Activated CD8-positive, alpha-beta T cell treated with anti-CD3 and anti-CD28 coated beads for 36 hours (primary cell): ENCODE measurements around the gene SVBP. TPM values are rescaled to one million over a fixed set of nuclear protein-coding genes. Genes with fewer than 3 reads are reported as not detected.
"Not testable (repeated sequence)": the region's sequence is repeated elsewhere in the genome, so short reads cannot be mapped to it uniquely, and the experiment has no call there.

ENCODE experiments used
- ATAC-seq: fragments of 200-7000 bp; cut with Tn5 transposase; one replicate; pipeline ENCODE4 v1.10.0; 2021; ENCODE audit warnings: mild to moderate bottlenecking, moderate library complexity
- CTCF ChIA-PET: fragments of 350-600 bp; sonication (Branson Sonifier 250); formaldehyde crosslinking; loops from one replicate; lab custom pipeline; 2021; ENCODE audit warnings: antibody characterized with exemption; lab: Charles Lee
- POLR2A ChIA-PET: fragments of 350-600 bp; sonication (Branson Sonifier 250); formaldehyde crosslinking; loops from one replicate; lab custom pipeline; 2021; ENCODE audit warnings: antibody characterized with exemption; lab: Charles Lee
- DNase-seq: peaks from one replicate; pipeline ENCODE4 v3.0.0-alpha.2; 2020
- H3K27ac Mint-ChIP-seq: one replicate; pipeline ENCODE4 v1.8.0; 2021; ENCODE audit warnings: mild to moderate bottlenecking, mixed read lengths
- H3K27me3 Mint-ChIP-seq: one replicate; pipeline ENCODE4 v1.8.0; 2021; ENCODE audit warnings: mixed read lengths
- H3K36me3 Mint-ChIP-seq: one replicate; pipeline ENCODE4 v1.8.0; 2021; ENCODE audit warnings: low read depth, mixed read lengths
- H3K4me1 Mint-ChIP-seq: one replicate; pipeline ENCODE4 v1.8.0; 2021; ENCODE audit warnings: low read depth, mixed read lengths
- H3K4me3 Mint-ChIP-seq: one replicate; pipeline ENCODE4 v1.8.0; 2021; ENCODE audit warnings: mild to moderate bottlenecking, moderate library complexity, mixed read lengths
- H3K9me3 Mint-ChIP-seq: one replicate; pipeline ENCODE4 v1.8.0; 2021; ENCODE audit warnings: mixed read lengths
- intact Hi-C: fragments of 100-400 bp; cut with micrococcal nuclease; formaldehyde crosslinking; loops from one replicate; pipeline ENCODE4 v1.10.0; 2022
- total RNA-seq, 2 experiments: library from RNA; stranded (reverse); gene quantifications; one replicate each; pipeline ENCODE4 v1.2.3, GENCODE V29; 2021
- TF ChIP-seq, protein P1 (sequence below): fragments of 200-600 bp; IDR thresholded peaks from one replicate; pipeline ENCODE4 v1.8.0; 2022; ENCODE audit warnings: antibody characterized with exemption, mild to moderate bottlenecking

SVBP gene, protein sequence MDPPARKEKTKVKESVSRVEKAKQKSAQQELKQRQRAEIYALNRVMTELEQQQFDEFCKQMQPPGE
- total RNA-seq = 10 to 100 TPM; 12.2 to 14.3 TPM

DNA sequence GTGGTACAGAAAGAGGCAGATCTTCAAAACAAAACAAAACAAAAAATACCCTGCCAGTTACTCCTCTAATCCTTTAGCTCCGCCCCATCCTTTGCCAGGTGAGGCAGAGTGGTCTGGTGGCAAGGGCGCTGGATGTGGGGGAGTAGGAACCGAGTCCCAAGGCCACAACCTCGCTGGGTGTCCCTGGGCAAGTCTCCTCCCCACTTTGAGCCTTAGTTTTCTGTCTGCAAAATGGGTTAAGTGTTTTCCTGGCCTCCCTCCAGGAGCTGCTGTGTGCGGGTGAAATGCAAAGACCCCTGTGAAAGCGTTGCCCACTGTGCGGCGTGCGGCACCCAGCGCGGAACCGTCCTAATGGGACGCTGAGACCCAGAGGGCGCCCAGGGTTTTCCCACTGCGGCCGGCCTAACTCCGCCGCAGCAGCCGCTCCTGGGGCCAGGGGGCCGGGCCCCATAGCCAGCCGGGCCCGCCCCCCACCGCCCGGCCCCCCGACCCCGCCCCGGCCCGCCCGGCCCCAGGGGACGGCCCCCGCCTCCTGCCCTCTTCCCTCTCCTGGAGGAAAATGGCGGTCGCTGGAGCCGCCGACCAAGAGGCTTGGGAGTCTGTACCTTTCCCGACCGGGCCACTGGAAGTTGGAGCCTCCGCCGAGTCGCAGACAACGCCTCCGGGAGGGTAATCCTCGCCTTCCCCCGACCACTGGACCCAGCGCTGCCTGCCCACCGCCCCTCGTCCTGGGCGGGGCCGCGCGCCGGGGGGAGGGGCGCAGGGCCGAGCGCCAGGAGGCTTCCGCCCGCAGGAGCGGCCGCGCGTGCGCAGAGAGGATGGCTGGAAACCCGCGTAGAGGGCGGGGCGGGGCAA, at the start of gene SVBP, which contains the start of gene ERMAP:
Gene SVBP, minus strand, starts transcription at position 813 of the 855 bp plus-strand sequence. CDS start 853 bp downstream, outside the sequence.
Gene ERMAP, plus strand, starts transcription at position 538 of the 855 bp plus-strand sequence. CDS start 13,327 bp downstream, outside the sequence.
- Mint-ChIP-seq H3K27me3 (no peaks in the 10 kb centered on the region), H3K9me3 (no peaks in the 10 kb centered on the region), H3K36me3 (peaks cover 1% of the 10 kb centered on the region), H3K4me3 (peak within 1 kb of the TSS; percentile 71), H3K27ac (peak within 1 kb of the TSS; percentile 90), H3K4me1 (peaks cover 23% of the 10 kb centered on the region)
- POLR2A ChIA-PET = interaction anchor here (0.8 to 2.6 kb wide), 8 partner anchors 16 to 158 kb away, joined by 3 to 11 read pairs (median 4); partner anchors contain the start of genes C1orf50, P3H1, PPIH and TMEM269
- TF ChIP-seq, protein P1, sequence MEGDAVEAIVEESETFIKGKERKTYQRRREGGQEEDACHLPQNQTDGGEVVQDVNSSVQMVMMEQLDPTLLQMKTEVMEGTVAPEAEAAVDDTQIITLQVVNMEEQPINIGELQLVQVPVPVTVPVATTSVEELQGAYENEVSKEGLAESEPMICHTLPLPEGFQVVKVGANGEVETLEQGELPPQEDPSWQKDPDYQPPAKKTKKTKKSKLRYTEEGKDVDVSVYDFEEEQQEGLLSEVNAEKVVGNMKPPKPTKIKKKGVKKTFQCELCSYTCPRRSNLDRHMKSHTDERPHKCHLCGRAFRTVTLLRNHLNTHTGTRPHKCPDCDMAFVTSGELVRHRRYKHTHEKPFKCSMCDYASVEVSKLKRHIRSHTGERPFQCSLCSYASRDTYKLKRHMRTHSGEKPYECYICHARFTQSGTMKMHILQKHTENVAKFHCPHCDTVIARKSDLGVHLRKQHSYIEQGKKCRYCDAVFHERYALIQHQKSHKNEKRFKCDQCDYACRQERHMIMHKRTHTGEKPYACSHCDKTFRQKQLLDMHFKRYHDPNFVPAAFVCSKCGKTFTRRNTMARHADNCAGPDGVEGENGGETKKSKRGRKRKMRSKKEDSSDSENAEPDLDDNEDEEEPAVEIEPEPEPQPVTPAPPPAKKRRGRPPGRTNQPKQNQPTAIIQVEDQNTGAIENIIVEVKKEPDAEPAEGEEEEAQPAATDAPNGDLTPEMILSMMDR = no peak
- peak; percentile 93 for DNase-seq
- ATAC-seq = peak; percentile 91
- CTCF ChIA-PET = interaction anchor here (0.8 to 2.4 kb wide), 7 partner anchors 18 to 238 kb away, joined by 3 to 6 read pairs (median 3); partner anchors contain the start of gene ZNF691
- intact Hi-C loops = no loop called here

DNA sequence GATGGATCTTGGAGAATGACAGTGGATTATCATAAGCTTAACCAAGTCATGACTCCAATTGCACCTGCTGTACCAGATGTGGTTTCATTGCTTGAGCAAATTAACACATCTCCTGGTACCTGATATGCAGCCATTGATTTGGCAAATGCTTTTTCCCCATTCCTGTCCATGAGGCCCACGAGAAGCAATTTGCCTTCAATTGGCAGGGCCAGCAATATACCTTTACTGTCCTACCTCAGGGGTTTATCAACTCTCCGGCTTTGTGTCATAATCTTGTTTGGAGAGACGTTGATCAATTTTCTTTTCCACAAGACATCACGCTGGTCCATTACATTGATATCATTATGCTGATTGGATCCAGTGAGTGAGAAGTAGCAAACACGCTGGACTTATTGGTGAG, 49.4 kb upstream of the SVBP start:
- Mint-ChIP-seq H3K4me1 (no peaks in the 10 kb centered on the region), H3K9me3 (no peaks in the 10 kb centered on the region), H3K27me3 (peaks cover 9% of the 10 kb centered on the region), H3K27ac (no peak overlapping the region), H3K36me3 (no peaks in the 10 kb centered on the region), H3K4me3 (no peak overlapping the region)
- ATAC-seq (no peak), DNase-seq (no peak)
- TF ChIP-seq, protein P1 = no peak
- CTCF ChIA-PET = interaction anchor here (1.4 kb wide), 2 partner anchors 20 to 207 kb away, joined by 3 to 4 read pairs; partner anchors contain the start of gene ZNF691
- intact Hi-C loops = no loop called here
- POLR2A ChIA-PET = interaction anchor here (0.7 kb wide), 1 partner anchor 121 kb away, joined by 3 read pairs; no protein-coding TSS in a partner anchor

DNA sequence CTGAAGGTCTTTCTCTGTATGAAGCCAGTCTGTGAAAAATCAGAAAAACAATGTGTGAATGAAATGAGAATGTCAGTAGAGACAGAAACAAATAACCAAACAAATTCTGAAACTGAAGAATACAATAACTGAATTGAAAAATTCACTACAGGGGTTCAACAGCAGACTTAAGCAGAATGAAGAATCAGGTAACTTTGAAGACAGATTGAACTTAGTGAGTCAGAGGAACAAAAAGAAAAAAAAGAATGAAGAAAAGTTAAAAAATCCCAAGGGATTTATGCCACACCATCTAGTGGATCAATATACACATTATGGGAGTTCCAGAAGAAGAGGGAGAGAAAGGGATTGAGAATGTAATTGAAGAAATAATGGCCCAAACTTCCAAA, 43.8 kb upstream of the SVBP start:
- no peak for DNase-seq
- Mint-ChIP-seq H3K27ac (no peak overlapping the region), H3K9me3 (peaks cover 4% of the 10 kb centered on the region), H3K4me3 (no peak overlapping the region), H3K4me1 (no peaks in the 10 kb centered on the region), H3K27me3 (peaks cover 20% of the 10 kb centered on the region), H3K36me3 (no peaks in the 10 kb centered on the region)
- ChIA-PET POLR2A (no interaction called here), CTCF (interaction anchor here (1.1 to 1.2 kb wide), 2 partner anchors 15 to 44 kb away, joined by 3 read pairs; partner anchors contain the start of genes ERMAP and ZNF691)
- no peak for ATAC-seq
- TF ChIP-seq, protein P1 = no peak
- intact Hi-C loops = no loop called here

DNA sequence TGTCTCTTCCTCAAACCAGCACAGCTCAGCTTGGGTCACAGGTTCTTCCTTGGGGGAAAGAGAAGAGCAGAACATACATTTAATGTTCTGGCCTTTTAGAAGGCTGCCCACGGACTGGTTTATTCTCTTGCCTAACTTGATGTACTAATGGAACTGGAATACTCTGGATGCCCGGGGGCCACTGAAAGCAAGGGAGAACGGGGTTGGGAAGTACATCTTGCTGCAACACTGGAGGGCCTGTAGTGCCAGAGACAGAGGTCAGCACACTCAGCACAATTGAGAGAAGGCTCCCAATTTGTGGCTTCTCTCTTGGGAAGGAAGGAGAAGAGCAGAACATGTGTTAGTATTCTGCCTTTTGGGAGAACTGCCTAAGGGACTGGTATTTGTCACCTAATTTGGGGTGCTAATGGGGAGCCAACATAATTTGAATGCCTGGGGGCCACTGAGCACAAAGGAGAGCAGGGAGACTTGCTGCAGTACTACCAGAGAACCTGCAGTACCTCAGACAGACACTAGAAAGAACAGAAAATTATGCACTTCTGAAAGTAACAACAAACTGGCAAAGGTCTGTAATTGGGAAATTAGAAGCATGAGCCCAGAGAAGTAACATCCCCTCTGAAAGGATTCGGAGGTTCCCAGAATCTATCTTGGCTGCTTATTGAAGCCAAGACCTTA, 43.3 kb upstream of the SVBP start:
- intact Hi-C loops = no loop called here
- CTCF ChIA-PET = interaction anchor here (1.2 kb wide), 1 partner anchor 44 kb away, joined by 3 read pairs; the partner anchor contains the start of gene ERMAP
- Mint-ChIP-seq H3K4me1 (no peaks in the 10 kb centered on the region), H3K27ac (no peak overlapping the region), H3K9me3 (peaks cover 4% of the 10 kb centered on the region), H3K4me3 (no peak overlapping the region), H3K27me3 (peaks cover 20% of the 10 kb centered on the region), H3K36me3 (no peaks in the 10 kb centered on the region)
- TF ChIP-seq, protein P1 = no peak
- no peak for DNase-seq
- ATAC-seq = no peak
- POLR2A ChIA-PET = no interaction called here

DNA sequence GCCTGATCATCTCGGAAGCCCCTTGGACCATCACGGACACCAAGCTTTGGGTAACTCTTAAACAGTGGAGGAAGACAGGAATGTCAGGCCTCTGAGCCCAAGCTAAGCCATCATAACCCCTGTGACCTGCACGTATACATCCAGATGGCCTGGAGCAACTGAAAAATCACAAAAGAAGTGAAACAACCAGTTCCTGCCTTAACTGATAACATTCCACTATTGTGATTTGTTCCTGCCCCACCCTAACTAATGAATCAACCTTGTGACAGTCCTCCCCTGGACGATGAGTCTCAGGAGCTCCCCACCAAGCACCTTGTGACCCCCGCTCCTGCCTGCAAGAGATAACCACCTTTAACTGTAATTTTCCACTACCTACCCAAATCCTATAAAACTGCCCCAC, 42.2 kb upstream of the SVBP start:
- H3K9me3 Mint-ChIP-seq, H3K36me3 Mint-ChIP-seq, H3K4me3 Mint-ChIP-seq, POLR2A ChIA-PET, intact Hi-C loops, ATAC-seq, H3K27ac Mint-ChIP-seq, CTCF ChIA-PET, DNase-seq, H3K4me1 Mint-ChIP-seq: not testable (repeated sequence)
- peaks cover 20% of the 10 kb centered on the region for H3K27me3 Mint-ChIP-seq

DNA sequence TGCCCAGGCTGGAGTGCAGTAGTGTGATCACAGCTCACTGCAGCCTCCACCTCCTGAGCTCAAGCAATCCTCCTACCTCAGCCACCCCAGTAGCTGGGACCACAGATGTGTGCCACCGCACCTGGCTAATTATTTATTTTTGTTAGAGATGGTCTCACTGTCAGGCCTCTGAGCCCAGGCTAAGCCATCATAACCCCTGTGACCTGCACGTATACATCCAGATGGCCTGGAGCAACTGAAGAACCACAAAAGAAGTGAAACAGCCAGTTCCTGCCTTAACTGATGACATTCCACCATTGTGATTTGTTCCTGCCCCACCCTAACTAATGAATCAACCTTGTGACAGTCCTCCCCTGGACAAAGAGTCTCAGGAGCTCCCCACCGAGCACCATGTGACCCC, 39.4 kb upstream of the SVBP start:
- ATAC-seq, H3K4me1 Mint-ChIP-seq, CTCF ChIA-PET, H3K27ac Mint-ChIP-seq, DNase-seq, H3K9me3 Mint-ChIP-seq, H3K4me3 Mint-ChIP-seq, intact Hi-C loops, POLR2A ChIA-PET: not testable (repeated sequence)
- Mint-ChIP-seq H3K27me3 (peaks cover 10% of the 10 kb centered on the region), H3K36me3 (peaks cover 10% of the 10 kb centered on the region)
